NT2/D1 (cell line): ENCODE results near the gene RHOA.

Source experiments
- YY1 ChIP-seq: IDR thresholded peaks from 2 replicates; pipeline ENCODE4 v1.6.1; 2011; ENCODE audit not compliant: insufficient read length, insufficient read depth
- ZNF274 ChIP-seq: IDR thresholded peaks from 2 replicates; pipeline ENCODE4 v1.6.1; 2011; ENCODE audit warnings: mild to moderate bottlenecking, low read depth, low read length

DNA sequence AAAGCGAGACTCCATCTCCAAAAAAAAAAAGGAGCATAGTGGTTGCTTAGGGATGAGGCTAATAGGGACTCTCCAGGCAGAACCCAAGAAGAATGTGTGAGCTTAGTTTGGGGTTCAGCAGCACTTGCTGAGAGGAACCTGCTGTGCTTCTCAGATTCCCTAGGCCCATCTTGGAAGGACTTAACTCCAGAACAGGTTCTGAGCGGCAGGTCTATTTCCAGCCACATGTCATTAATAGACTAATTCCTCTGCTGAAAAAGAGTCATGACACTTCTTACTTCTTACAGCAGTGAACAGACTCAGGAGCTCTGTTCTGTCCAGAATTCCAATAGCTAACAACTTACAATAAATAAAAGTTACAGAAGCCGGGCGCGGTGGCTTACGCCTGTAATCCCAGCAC is 22.5 kb downstream of the RHOA start:
- no peak for TF ChIP-seq YY1
- no peak for TF ChIP-seq ZNF274
